SU-DHL-6 (cell line): ENCODE results near the gene RPA3.

Experiments
- H2AFZ ChIP-seq: fragments of 200-600 bp; sonication (generic); 2 replicates; pipeline ENCODE4 v1.6.1; 2014; ENCODE audit warnings: low read depth, mild to moderate bottlenecking, moderate library complexity, mixed read lengths, antibody characterized with exemption, low read length; ENCODE audit not compliant: severe bottlenecking
- H3F3A ChIP-seq: fragments of 200-600 bp; shearing (Covaris generic); 2 replicates; pipeline ENCODE4 v1.6.0; 2016; ENCODE audit warnings: antibody characterized with exemption, mild to moderate bottlenecking; ENCODE audit not compliant: insufficient read depth
- H3K27ac ChIP-seq: fragments of 200-600 bp; sonication (generic); 2 replicates; pipeline ENCODE4 v1.5.1; 2016; ENCODE audit warnings: low read depth, mild to moderate bottlenecking, low read length, moderate library complexity, mixed read lengths
- H3K27me3 ChIP-seq: fragments of 200-600 bp; sonication (generic), shearing (Covaris generic); 2 replicates; pipeline ENCODE4 v1.6.0; 2014; ENCODE audit warnings: mild to moderate bottlenecking, low read length
- H3K36me3 ChIP-seq: fragments of 200-600 bp; sonication (generic); 2 replicates; pipeline ENCODE4 v1.6.1; 2014; ENCODE audit warnings: mild to moderate bottlenecking, low read length, mixed read lengths
- H3K4me2 ChIP-seq: fragments of 300-600, 200-600 bp; shearing (Covaris generic), sonication (generic); 2 replicates; pipeline ENCODE4 v1.6.0; 2014; ENCODE audit warnings: low read length, low read depth, mild to moderate bottlenecking; ENCODE audit not compliant: poor library complexity, severe bottlenecking
- H3K4me3 ChIP-seq: fragments of 200-600 bp; sonication (generic); 2 replicates; pipeline ENCODE4 v1.5.1; 2014; ENCODE audit warnings: antibody characterized with exemption, low read length, mild to moderate bottlenecking, mixed read lengths; ENCODE audit not compliant: insufficient read depth, poor library complexity, severe bottlenecking
- H3K79me2 ChIP-seq: fragments of 200-600 bp; sonication (generic); 2 replicates; pipeline ENCODE4 v1.6.1; 2014; ENCODE audit warnings: mild to moderate bottlenecking, low read length, moderate library complexity; ENCODE audit not compliant: insufficient read depth
- H3K9ac ChIP-seq: fragments of 200-600 bp; sonication (generic); 2 replicates; pipeline ENCODE4 v1.7.0; 2014; ENCODE audit warnings: mild to moderate bottlenecking, low read length
- H3K9me2 ChIP-seq: fragments of 200-600 bp; sonication (generic); replicated peaks from 2 replicates; pipeline ENCODE4 v1.6.1; 2014; ENCODE audit warnings: low read length; ENCODE audit not compliant: insufficient read depth
- H3K9me3 ChIP-seq: fragments of 200-600 bp; sonication (generic); 2 replicates; pipeline ENCODE4 v1.6.1; 2014; ENCODE audit warnings: low read length, mixed read lengths; ENCODE audit not compliant: insufficient read depth
- H4K20me1 ChIP-seq: fragments of 200-600 bp; sonication (generic); 2 replicates; pipeline ENCODE4 v1.6.1; 2014; ENCODE audit warnings: low read depth, mild to moderate bottlenecking, antibody characterized with exemption, low read length, moderate library complexity, mixed read lengths
- EZH2phosphoT487 ChIP-seq: fragments of 200-600 bp; sonication (generic), shearing (Covaris generic); conservative IDR thresholded peaks from 2 replicates; pipeline ENCODE4 v1.6.1; 2018; ENCODE audit warnings: mild to moderate bottlenecking, antibody characterized with exemption, low read length, moderate library complexity, mixed read lengths
- TF ChIP-seq, protein P1 (sequence below): fragments of 200-600 bp; sonication (generic); IDR thresholded peaks from one replicate; pipeline ENCODE4 v1.5.1; 2017; ENCODE audit warnings: antibody characterized with exemption, mild to moderate bottlenecking, low read length, moderate library complexity; ENCODE audit not compliant: insufficient read depth, poor library complexity, severe bottlenecking

Gene RPA3

GRCh38 chr7:7617550-7617949 lies 100.9 kb downstream of the RPA3 start:
- no peak overlapping the region for H3K9ac ChIP-seq
- H3K9me2 ChIP-seq: no peaks in the 10 kb centered on the region
- H3K4me3 ChIP-seq: no peak overlapping the region
- no peaks in the 10 kb centered on the region for H3K79me2 ChIP-seq
- H3F3A ChIP-seq: no peaks in the 10 kb centered on the region
- no peak overlapping the region for H2AFZ ChIP-seq
- H3K27ac ChIP-seq: no peak overlapping the region
- no peaks in the 10 kb centered on the region for H3K36me3 ChIP-seq
- no peaks in the 10 kb centered on the region for H3K27me3 ChIP-seq
- H3K9me3 ChIP-seq: no peaks in the 10 kb centered on the region
- H4K20me1 ChIP-seq: no peaks in the 10 kb centered on the region
- H3K4me2 ChIP-seq: no peak overlapping the region
- no peak for TF ChIP-seq EZH2phosphoT487
- TF ChIP-seq, protein P1, sequence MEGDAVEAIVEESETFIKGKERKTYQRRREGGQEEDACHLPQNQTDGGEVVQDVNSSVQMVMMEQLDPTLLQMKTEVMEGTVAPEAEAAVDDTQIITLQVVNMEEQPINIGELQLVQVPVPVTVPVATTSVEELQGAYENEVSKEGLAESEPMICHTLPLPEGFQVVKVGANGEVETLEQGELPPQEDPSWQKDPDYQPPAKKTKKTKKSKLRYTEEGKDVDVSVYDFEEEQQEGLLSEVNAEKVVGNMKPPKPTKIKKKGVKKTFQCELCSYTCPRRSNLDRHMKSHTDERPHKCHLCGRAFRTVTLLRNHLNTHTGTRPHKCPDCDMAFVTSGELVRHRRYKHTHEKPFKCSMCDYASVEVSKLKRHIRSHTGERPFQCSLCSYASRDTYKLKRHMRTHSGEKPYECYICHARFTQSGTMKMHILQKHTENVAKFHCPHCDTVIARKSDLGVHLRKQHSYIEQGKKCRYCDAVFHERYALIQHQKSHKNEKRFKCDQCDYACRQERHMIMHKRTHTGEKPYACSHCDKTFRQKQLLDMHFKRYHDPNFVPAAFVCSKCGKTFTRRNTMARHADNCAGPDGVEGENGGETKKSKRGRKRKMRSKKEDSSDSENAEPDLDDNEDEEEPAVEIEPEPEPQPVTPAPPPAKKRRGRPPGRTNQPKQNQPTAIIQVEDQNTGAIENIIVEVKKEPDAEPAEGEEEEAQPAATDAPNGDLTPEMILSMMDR: no peak

GRCh38 chr7:7614018-7614741 lies 104.2 kb downstream of the RPA3 start:
- Histone ChIP-seq H3F3A (no peaks in the 10 kb centered on the region), H3K36me3 (peaks cover 8% of the 10 kb centered on the region), H2AFZ (no peak overlapping the region)

DNA sequence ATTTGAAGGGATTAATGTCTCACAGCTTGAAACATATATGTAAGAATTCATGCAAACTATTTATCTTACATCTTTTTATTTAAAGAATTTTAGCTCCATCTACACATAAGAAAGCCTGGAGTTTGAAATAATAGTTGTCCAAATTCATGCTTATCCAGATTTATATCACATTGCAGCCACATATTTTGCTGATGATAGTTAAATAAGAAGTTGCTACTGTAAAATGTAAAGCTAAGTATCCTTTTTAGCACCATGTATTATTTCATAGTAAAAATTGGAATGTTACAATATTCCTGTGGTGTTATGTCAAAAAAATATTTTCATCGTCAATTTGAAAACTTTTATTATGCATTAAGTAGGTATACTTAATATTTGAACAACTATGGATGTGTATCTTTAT lies 105.2 kb downstream of the RPA3 start:
- Histone ChIP-seq H3K4me3 (no peak overlapping the region), H3F3A (no peaks in the 10 kb centered on the region), H3K4me2 (no peak overlapping the region), H3K36me3 (peaks cover 18% of the 10 kb centered on the region), H2AFZ (no peak overlapping the region), H3K79me2 (no peaks in the 10 kb centered on the region), H3K27ac (no peak overlapping the region), H3K27me3 (no peaks in the 10 kb centered on the region), H3K9ac (no peak overlapping the region), H3K9me3 (no peaks in the 10 kb centered on the region), H3K9me2 (no peaks in the 10 kb centered on the region), H4K20me1 (no peaks in the 10 kb centered on the region)
- TF ChIP-seq EZH2phosphoT487: no peak
- TF ChIP-seq, protein P1: no peak

More at GRCh38 chr7:7614018-7614741, 104.2 kb downstream of the RPA3 start:
- Histone ChIP-seq H3K79me2 (no peaks in the 10 kb centered on the region), H3K27me3 (no peaks in the 10 kb centered on the region), H3K27ac (no peak overlapping the region), H3K4me3 (no peak overlapping the region), H3K9ac (no peak overlapping the region), H3K9me3 (no peaks in the 10 kb centered on the region), H3K9me2 (no peaks in the 10 kb centered on the region), H3K4me2 (no peak overlapping the region), H4K20me1 (no peaks in the 10 kb centered on the region)
- TF ChIP-seq, protein P1: no peak
- TF ChIP-seq EZH2phosphoT487: no peak
